ENCODE measurements around the gene TFIP11. TPM values are rescaled to one million over a fixed set of nuclear protein-coding genes. Genes with fewer than 3 reads are reported as not detected.
"Not testable (repeated sequence)": the region's sequence is repeated elsewhere in the genome, so short reads cannot be mapped to it uniquely, and the experiment has no call there.

Gene TFIP11
- total RNA-seq, 1 donor from 2014 or later: 34.5 TPM

DNA sequence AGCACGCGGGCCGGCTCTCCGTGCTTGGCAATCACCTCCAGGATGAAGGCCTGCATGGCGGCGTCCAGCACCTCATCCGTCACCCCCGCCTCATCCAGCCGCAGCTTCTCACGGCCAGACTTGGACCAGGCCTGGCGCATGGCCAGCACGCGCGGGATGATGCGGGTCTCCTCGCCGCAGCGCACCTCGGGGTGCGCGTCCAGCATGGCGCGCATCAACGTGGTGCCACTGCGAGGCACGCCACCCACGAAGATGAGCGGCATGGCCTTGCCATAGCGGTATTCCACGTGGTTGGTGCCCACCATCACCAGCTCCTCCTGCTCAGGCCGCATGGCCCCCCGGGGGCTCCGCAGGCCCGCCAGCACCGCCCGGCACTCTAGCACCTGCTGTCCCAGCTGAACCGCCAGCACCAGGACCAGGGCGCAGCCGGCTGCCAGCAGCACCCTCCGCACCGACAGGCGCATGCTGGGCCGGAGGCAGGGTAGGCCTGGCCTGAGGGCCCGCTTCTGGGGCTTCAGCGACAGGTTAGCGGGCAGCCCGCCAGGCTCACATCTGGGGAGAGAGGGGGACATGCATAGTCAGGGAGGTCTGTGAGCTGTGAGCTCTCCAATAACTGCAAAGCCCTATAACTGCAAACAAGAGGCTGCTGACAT lies 29.0 kb upstream of the TFIP11 start:
- DNase-seq (ENCODE audit: low read depth in 2 of 2): no peak

DNA sequence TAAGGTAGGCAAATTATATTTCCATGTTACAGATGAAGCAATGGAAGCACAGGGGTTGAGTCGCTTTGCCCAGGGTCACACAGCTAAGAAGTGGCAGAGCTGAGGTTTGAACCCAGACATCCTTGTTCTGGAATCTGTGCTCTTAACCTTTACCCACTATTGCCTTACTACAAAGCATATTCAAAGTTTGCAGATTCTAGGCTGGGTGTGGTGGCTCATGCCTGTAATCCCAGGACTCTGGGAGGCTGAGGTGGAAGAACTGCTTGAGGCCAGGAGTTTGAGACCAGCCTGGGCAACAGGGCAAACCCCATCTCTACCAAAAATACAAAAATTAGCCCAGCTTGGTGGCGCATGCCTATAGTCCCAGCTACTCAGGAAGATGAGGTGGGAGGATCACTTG lies 27.8 kb upstream of the TFIP11 start:
- DNase-seq (ENCODE audit: low read depth in 2 of 2): no peak

DNA sequence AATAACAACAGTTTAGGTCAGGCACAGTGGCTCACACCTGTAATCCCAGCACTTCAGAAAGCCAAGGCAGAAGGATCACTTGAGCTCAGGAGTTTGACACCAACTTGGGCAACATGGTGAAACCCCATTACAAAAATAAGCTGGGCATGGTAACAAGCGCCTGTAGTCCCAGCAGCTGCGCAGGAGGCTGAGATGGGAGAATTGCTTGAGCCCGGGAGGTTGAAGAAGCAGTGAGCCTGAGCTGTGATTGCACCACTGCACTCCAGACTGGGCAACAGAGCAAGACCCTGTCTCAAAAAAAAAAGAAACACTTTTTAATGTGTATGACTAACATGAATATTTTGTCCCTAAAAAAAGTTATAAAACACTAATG lies 24.5 kb upstream of the TFIP11 start:
- no peak for DNase-seq (ENCODE audit: low read depth in 2 of 2)

DNA sequence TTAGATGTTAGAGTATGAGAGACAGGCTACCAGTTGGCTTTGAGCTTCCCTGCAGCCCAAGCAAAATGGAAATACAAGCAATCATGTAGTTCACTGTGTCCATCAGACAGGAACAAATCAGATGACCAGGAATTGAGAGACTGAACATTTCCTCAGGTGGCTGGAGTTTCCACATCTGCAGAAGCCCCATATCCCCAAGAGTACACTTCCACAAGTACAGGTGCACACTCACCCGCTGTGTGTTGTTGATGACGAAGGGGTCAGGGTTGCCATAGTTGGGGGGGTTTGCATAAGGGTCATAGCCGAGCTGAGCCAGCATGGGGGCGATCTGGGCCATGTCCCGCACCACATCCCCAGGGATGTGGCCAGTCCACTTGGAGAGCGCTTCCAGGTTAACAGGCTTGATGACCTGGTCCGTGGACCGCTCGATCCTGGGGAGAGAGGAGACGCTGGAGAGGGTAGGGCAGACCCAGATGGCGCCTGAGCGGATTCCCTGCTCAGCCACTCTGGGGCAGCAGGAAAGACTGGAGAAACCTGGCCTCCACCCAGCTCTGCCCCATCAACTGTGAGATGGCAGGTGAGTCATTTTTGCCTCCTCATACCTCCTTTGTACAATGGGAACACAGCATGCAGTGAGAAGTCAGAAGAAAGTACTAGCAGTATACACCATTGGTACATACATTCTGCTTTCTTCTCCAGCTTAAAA lies 23.9 kb upstream of the TFIP11 start:
- DNase-seq (ENCODE audit: low read depth in 2 of 2): no peak

DNA sequence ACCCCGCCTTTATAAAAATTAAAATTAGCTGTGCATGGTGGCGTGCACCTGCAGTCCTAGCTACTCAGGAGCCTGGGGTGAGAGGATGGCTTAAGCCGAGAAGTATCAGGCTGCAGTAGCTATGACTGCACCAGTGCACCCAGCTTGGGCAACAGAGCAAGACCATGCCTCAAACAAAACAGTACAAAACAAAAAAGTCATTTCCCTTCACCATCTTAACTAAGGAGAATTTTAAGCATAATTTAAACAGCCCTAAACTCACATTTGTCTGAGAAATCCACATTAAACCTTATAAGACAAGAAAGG lies 23.3 kb upstream of the TFIP11 start:
- DNase-seq (ENCODE audit: low read depth in 2 of 2): no peak

DNA sequence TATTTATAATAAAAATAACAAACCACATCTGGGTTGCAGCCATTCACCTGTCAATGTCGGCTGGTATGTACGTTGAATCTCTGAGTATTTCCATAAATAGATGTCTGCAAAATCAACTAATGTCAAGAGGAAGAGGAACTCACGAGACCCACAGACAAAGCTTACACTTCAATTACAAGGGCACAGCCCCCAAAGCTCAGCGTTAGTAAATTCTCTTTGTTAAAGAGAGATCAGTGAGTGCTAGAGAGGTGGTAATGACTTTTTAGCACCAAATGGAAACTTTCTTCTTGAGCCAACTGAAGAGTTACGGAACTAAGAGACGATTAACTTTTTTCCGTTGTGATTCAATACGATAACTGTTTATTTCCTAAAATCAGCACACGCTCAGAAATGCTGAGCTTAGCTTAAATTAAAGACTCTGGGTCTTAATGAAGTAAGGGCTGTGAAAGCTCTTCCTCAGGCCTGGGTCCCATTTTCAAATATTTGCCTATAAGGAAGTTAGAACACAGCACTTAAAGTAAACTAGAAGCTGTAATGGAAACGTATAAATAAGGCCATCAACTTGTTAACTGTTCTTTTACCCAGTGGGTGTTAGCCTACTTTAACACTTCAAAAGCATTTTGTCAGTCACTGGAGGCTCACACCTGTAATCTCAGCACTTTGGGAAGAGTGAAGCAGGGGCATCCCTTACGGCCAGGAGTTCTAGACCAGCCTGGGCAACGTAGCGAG lies 22.8 kb upstream of the TFIP11 start:
- peak in 1 of 2 donors; percentile 77 for DNase-seq (ENCODE audit: low read depth in 2 of 2)

DNA sequence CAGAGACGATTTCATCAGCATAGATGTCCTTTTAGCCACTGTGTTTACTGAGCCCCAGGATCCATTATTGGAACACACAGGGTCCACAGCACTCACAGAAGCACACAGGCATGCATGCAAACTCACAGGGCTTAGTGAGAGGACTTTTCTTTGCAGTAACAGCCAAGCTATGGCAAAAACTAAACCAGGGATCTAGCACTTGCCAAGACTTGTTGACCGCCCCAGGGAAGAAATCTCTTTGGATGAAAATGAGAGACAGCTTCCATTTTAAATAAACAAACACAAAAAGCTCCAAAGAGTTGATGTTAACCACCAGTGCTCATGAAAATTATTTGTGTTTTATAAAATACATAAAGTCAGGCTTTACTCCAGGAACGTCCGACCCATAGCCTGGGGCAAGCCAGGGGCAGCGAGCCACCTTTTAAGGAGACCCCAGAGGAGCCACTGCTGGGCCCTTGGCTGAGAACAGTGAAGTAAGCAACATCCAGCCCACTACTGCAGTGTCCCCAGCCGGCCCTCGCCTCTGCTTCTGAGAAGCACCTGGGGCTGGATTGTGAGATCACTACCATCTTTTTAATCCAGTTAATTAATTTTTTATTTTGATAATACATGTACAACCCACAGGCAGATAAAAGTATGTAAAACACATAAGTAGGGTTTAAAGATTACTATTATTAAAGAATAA lies 22.0 kb upstream of the TFIP11 start:
- DNase-seq (ENCODE audit: low read depth in 2 of 2): no peak

DNA sequence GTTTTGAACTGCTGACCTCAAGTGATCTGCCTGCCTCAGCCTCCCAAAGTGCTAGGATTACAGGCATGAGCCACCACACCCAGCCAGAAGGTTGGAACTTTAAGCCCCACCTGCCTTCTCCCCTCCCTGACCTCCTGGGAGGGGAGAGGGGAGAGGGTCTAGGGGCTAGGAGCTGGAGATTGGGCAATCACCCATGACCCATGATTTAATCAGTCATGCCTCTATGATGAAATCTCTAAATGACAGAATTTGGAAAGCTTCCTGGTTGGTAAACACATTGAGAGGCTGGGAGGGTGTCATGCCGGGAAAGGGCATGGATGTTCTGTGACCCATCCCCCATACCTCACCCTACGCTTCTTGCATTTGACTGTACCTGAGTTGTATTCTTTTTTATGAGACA lies 17.1 kb upstream of the TFIP11 start:
- no peak for DNase-seq (ENCODE audit: low read depth in 2 of 2)

DNA sequence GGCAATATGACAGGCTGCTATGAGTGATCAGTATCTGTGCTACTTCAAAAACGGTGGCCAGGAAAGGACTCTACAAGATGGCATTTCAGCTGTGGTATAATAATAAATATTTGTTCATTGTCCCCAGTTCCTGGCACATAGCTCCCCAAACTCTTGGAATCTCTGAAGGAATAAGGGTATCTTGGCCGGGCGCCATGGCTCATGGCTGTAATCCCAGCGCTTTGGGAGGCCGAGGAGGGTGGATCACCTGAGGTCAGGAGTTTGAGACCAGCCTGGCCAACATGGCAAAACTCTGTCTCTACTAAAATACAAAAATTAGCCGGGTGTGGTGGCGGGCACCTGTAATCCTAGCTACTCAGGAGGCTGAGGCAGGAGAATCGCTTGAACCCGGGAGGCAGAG lies 16.2 kb upstream of the TFIP11 start:
- not testable (repeated sequence) for DNase-seq (ENCODE audit: low read depth in 2 of 2)

DNA sequence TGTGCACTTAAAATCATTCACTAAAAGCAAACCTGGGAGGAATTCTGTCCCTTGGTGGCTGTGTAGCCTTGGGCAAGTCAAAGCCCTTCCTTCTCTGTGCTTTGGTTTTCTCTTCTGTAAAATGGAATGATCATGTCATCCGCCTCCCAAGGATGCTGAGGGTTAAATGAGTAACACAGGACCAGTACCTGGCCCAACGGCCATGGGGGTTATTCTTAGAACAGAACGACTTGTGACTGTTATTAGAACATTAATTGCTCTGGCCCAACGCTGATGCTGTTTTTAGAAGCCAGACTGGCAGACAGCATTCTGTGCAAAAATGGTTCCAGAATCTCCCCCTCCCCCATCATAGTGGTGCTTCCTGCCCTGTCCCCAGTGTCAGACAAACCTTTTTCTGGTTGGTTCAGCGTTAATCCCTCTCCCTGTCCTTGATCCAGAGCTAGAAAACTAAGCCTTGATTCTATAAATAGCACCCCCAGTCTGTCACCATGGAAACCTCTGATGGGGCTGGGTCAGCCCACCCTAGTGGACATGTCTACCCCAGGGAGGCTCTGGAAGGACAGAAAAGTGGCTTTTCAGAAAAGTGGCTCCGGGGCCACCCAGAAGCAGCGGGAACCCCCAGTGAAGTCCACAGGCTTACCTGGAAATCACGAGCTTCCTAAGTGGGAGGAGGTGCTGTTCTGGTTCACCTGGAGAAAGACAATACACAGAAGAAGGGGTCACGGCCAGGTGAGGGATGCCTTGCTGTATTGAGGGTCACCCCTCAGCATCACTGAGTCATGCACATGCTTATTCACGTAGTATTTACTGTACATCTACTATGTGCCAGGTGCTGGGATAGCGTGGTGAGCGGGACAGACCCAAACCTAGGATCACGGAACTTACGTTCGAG lies 15.5 kb upstream of the TFIP11 start:
- no peak for DNase-seq (ENCODE audit: low read depth in 2 of 2)

DNA sequence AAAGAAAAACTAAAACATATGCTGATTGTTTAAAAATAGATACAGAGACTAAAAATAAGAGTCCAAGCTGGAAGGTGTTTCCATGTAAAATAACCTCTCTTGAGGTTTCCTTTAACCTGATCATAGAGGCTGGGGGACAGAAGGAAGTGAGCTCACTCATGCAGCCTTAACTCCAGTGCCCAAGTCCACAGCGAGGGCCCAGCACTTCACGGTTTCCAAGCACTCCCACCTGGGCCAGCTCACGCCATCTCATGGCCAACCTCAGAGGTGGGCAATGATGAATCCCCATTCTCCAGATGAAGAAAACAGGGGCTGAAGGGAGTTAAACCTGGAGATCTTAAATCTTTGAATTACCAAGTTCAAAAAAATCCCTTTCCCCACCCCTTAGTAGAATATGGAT lies 14.9 kb upstream of the TFIP11 start:
- DNase-seq (ENCODE audit: low read depth in 2 of 2): no peak

DNA sequence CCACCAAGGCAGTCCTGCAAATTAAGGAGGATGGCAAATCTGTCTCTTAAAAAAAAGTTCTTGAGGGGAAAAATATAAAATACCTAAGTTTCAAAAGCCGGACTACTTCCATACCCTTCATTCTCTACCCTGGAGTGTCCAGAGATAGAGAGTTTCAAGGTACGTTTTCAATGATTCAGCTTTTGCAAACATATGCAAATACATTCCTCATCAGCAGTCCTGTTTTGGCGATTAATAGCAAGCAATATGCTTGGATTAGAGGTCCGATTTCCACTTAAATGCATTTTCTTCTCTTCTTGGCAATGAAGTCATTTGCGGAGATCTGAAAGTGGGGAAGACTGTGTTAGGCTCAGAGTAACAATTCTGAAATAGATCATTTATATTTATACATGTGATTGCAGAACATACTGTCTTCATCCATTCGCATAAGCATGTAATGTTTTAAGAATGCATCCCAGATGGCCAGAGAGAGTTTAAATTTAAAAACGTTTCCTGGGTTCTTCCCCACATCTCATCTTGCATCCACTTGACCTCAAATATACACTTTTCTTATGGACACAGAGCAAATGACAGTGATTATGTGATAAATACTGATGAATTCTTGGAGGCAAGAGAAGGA lies 13.8 kb upstream of the TFIP11 start:
- no peak for DNase-seq (ENCODE audit: low read depth in 2 of 2)

DNA sequence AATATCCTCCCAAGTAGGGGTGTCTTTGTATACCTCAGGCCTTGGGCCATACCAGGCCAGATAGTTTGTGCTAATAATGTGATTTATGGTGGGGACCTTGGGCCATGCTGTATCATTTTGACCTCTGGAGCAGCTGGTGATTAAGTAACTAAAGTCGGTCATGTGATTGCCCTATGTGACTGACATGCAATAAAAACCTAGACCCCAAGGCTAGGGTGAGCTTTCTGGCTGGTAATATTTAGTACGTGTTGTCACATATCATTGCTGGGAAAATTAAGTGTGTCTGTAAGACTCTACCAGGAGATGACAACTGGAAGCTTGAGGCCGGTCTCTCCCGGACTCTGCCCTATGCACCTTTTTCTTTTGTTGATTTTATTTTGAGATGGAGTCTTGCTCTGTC lies 12.6 kb upstream of the TFIP11 start:
- no peak for DNase-seq (ENCODE audit: low read depth in 2 of 2)

DNA sequence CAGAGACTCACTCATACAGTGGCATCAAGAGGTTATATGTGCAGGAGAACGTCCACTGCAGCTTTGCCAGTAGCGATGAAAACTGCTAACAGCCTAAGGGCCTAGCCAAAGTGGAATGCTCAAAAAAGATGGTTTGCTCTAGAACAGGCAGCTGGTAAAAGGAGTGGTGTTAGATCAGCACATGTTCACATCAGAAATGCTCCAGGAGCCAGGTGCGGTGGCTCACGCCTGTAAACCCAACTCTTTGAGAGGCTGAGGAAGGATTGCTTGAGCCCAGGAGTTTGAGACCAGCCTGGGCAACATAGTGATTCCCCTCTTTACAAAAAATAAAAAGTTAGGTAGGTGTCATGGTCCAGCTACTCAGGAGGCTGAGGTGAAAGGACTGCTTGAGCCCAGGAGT lies 10.3 kb upstream of the TFIP11 start:
- no peak for DNase-seq (ENCODE audit: low read depth in 2 of 2)

DNA sequence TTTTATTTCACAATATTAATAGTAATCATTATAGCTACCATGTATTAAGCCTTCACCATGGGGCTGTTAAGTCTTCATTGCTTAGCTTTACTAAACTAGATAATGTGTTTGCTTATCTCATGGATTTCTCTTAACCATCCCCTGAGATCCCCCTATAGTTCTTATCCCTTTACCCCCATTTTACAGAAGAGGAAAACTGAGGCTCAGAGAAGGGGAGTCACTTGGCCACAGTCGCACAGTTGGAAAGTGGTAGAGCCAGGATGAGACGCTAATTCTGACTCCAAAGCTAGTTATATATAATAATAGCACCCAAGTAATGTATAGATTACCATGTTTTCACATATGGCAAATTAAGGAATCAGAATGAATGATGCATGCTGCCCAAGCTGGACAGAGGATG lies 9.7 kb upstream of the TFIP11 start:
- no peak for DNase-seq (ENCODE audit: low read depth in 2 of 2)

DNA sequence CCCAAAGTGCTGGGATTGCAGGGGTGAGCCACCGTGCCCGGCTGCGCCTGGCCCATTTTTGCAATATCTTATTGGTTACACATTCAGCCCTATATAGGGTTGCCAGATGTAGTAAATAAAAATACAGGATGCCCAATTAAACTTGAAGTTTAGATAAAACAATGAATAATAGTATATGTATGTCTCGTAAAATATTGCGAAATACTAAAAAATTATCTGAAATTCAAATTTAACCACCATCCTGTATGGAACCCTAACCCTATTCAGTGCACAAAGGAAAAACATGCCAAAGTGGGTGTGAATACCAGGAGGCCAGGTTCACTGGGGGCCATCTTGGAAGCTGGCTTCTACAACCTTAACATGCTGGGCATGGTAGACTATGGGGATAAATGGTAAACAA lies 5.2 kb upstream of the TFIP11 start:
- no peak for DNase-seq (ENCODE audit: low read depth in 2 of 2)

DNA sequence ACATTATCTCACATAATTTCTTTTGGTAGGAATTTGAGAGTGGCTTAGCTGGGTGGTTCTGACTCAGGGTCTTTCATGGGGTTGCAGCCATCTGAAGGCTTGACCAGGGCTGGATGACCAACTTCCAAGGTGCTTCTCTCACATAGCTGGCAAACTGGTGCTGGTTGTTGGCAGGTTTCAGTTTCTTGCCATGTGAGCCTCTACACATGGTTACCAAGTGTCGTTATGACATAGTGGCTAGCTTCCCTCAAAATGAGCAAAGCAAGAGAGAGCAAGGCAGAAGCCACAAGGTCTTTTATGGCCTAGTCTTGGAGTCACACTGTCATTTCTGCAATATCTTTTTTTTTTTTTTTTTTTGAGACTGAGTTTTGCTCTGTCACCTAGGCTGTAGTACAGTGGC lies 4.2 kb upstream of the TFIP11 start:
- no peak for DNase-seq (ENCODE audit: low read depth in 2 of 2)

DNA sequence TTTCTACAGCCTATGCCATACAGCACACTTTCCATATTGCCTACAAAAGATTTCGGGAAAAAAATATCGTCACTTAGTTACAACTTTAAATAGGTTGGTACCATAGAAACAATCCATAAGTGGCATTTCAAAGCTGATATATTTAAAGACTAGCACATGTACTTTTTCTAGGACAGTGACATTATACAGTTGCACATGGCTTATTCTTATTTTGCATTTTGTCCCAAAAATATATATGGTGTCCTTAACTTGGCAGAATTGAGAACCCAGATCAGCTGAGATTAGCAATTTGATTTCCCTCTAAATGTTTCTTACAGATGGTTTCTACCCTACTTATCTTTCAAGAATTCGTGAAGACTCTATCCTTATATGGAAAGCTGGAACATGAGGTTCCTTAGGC lies 3.7 kb upstream of the TFIP11 start:
- no peak for DNase-seq (ENCODE audit: low read depth in 2 of 2)

DNA sequence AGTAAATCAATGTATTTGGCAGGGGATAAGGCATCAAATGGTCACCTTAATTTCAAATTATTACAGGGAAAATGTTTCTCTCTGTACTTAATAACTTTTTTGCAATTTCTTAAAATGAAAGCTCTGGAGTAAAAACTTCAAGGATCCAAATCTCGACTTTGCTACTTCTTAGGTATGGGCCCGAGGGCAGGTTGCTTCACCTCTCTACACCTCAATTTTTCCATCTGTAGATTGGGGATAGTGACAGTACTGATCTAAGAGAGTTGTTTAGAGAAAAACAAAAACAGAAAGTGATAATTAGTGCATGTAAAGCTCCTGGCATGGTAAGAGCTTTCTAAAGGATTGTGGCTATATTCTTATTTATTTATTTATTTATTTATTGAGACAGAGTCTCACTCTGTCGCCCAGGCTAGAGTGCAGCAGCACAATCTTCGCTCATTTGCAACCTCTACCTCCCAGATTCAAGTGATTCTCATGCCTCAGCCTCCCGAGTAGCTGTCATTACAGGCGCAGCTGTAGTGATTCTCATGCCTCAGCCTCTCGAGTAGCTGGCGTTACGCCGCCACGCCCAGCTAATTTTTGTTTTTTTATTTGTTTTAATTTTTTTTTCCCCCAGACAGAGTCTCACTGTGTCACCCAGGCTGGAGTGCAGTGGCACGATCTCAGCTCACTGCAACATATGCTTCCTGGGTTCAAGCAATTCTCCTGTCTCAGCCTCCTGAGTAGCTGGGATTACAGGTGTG lies 2.3 kb upstream of the TFIP11 start:
- DNase-seq (ENCODE audit: low read depth in 2 of 2): no peak

DNA sequence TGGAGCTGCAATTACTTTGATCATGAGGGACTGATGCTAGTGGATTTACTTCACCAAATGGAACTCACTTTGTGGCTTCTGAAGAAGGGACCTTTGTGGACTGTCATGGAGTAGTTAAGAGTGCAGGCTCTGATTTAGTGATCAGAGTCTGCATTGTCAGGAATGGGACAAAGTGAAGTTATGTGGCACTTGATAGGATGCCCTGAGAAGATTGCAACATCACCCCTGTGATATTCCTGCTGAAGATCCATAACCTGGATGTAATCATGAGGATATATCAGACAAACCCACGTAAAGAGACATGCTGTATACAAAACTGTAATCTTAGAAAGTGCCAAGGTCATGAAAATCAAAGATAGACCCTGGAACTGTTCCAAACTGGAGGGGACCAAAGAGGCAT lies 1.6 kb upstream of the TFIP11 start:
- no peak for DNase-seq (ENCODE audit: low read depth in 2 of 2)

All from lung microvascular endothelial cell (primary cell).